Stomach smooth muscle (tissue), 2 donors: ENCODE data around the gene ZBTB7C.
A peak's percentile ranks its signal among the peaks of the same experiment; 100 is the strongest.

Experiments used
- H3K27ac ChIP-seq: one replicate; pipeline ENCODE4 v1.7.0; 2013; ENCODE audit warnings: mild to moderate bottlenecking, low read length, inconsistent platforms
- H3K27me3 ChIP-seq, 2 donors: one replicate each; pipeline ENCODE4 v1.7.0; 2013; ENCODE audit warnings: low read length in 2 of 2; ENCODE audit not compliant: insufficient read depth in 2 of 2, control insufficient read depth in 1 of 2
- H3K36me3 ChIP-seq, 2 donors: one replicate each; pipeline ENCODE4 v1.7.0; 2013; ENCODE audit warnings: low read length in 2 of 2; ENCODE audit not compliant: control insufficient read depth in 2 of 2, insufficient read depth in 2 of 2
- H3K4me1 ChIP-seq: one replicate; pipeline ENCODE4 v1.7.0; 2013; ENCODE audit warnings: low read length; ENCODE audit not compliant: control insufficient read depth, insufficient read depth
- H3K4me3 ChIP-seq, 2 donors: one replicate each; pipeline ENCODE4 v1.7.0; 2013; ENCODE audit warnings: low read length in 2 of 2
- H3K9ac ChIP-seq, 2 donors: one replicate each; pipeline ENCODE4 v1.7.0; 2013; ENCODE audit warnings: low read length in 2 of 2, mild to moderate bottlenecking in 1 of 2
- H3K9me3 ChIP-seq, 2 donors: one replicate each; pipeline ENCODE4 v1.7.0; 2013; ENCODE audit warnings: low read length in 2 of 2; ENCODE audit not compliant: control insufficient read depth in 2 of 2
- donor health status: healthy.
- donor health status: Pancreatic carcinoma.

Gene ZBTB7C

GRCh38 chr18:48355276-48356115 is 53.7 kb downstream of the ZBTB7C start:
- Histone ChIP-seq H3K4me1 (no peaks in the 10 kb centered on the region), H3K36me3 (no peaks in the 10 kb centered on the region)

GRCh38 chr18:48354746-48355260 is 54.4 kb downstream of the ZBTB7C start:
- Histone ChIP-seq H3K27me3 (no peaks in the 10 kb centered on the region), H3K9me3 (no peaks in the 10 kb centered on the region), H3K36me3 (no peaks in the 10 kb centered on the region), H3K4me1 (no peaks in the 10 kb centered on the region), H3K27ac (no peak overlapping the region), H3K4me3 (no peak overlapping the region), H3K9ac (no peak overlapping the region)

More at GRCh38 chr18:48355276-48356115, 53.7 kb downstream of the ZBTB7C start:
- Histone ChIP-seq H3K27me3 (no peaks in the 10 kb centered on the region), H3K27ac (no peak overlapping the region), H3K9me3 (no peaks in the 10 kb centered on the region), H3K9ac (no peak overlapping the region), H3K4me3 (no peak overlapping the region)

GRCh38 chr18:48352051-48352755 is 57.0 kb downstream of the ZBTB7C start:
- Histone ChIP-seq H3K27me3 (no peaks in the 10 kb centered on the region), H3K36me3 (no peaks in the 10 kb centered on the region), H3K9me3 (no peaks in the 10 kb centered on the region), H3K4me1 (no peaks in the 10 kb centered on the region), H3K9ac (no peak overlapping the region), H3K27ac (no peak overlapping the region), H3K4me3 (no peak overlapping the region)

- H3K4me3 ChIP-seq = no peak overlapping the region
Observed at GRCh38 chr18:48351216-48352050, 57.8 kb downstream of the ZBTB7C start.

GRCh38 chr18:48348739-48349138 is 60.4 kb downstream of the ZBTB7C start:
- Histone ChIP-seq H3K4me1 (peaks cover under 1% of the 10 kb centered on the region), H3K4me3 (no peak overlapping the region), H3K36me3 (no peaks in the 10 kb centered on the region), H3K27me3 (no peaks in the 10 kb centered on the region), H3K27ac (no peak overlapping the region), H3K9me3 (no peaks in the 10 kb centered on the region), H3K9ac (no peak overlapping the region)

More at GRCh38 chr18:48351216-48352050, 57.8 kb downstream of the ZBTB7C start:
- no peaks in the 10 kb centered on the region for H3K4me1 ChIP-seq
- H3K27ac ChIP-seq = no peak overlapping the region
- H3K9me3 ChIP-seq = no peaks in the 10 kb centered on the region
- no peaks in the 10 kb centered on the region for H3K36me3 ChIP-seq
- H3K27me3 ChIP-seq = no peaks in the 10 kb centered on the region
- no peak overlapping the region for H3K9ac ChIP-seq

- Histone ChIP-seq H3K4me3 (no peak overlapping the region), H3K27me3 (no peaks in the 10 kb centered on the region), H3K27ac (no peak overlapping the region), H3K4me1 (peaks cover 9% of the 10 kb centered on the region), H3K9ac (no peak overlapping the region), H3K36me3 (no peaks in the 10 kb centered on the region), H3K9me3 (no peaks in the 10 kb centered on the region)
Observed at GRCh38 chr18:48347756-48348326, 61.3 kb downstream of the ZBTB7C start.

GRCh38 chr18:48345596-48345995 is 63.6 kb downstream of the ZBTB7C start:
- H3K9ac ChIP-seq = no peak overlapping the region
- H3K4me3 ChIP-seq = no peak overlapping the region
- H3K27me3 ChIP-seq = no peaks in the 10 kb centered on the region
- no peaks in the 10 kb centered on the region for H3K36me3 ChIP-seq
- no peaks in the 10 kb centered on the region for H3K9me3 ChIP-seq
- no peak overlapping the region for H3K27ac ChIP-seq
- peaks cover 19% of the 10 kb centered on the region for H3K4me1 ChIP-seq

GRCh38 chr18:48342581-48342980 is 66.6 kb downstream of the ZBTB7C start:
- Histone ChIP-seq H3K4me3 (peak overlapping the region in 1 of 2 donors; percentile 54), H3K4me1 (peaks cover 24% of the 10 kb centered on the region), H3K27ac (peak overlapping the region; percentile 67), H3K36me3 (no peaks in the 10 kb centered on the region), H3K9ac (peak overlapping the region in 1 of 2 donors; percentile 42), H3K27me3 (no peaks in the 10 kb centered on the region), H3K9me3 (no peaks in the 10 kb centered on the region)

- peaks cover 24% of the 10 kb centered on the region for H3K4me1 ChIP-seq
- H3K9ac ChIP-seq = peak overlapping the region in 1 of 2 donors; percentile 42
- H3K4me3 ChIP-seq = peak overlapping the region in 1 of 2 donors; percentile 54
- peak overlapping the region; percentile 67 for H3K27ac ChIP-seq
- no peaks in the 10 kb centered on the region for H3K27me3 ChIP-seq
- no peaks in the 10 kb centered on the region for H3K36me3 ChIP-seq
- no peaks in the 10 kb centered on the region for H3K9me3 ChIP-seq
Observed at GRCh38 chr18:48342125-48342524, 67.1 kb downstream of the ZBTB7C start.

- Histone ChIP-seq H3K27ac (no peak overlapping the region), H3K9ac (no peak overlapping the region), H3K36me3 (no peaks in the 10 kb centered on the region), H3K9me3 (no peaks in the 10 kb centered on the region), H3K4me3 (no peak overlapping the region), H3K27me3 (no peaks in the 10 kb centered on the region), H3K4me1 (peaks cover 24% of the 10 kb centered on the region)
Observed at GRCh38 chr18:48340560-48340959, 68.6 kb downstream of the ZBTB7C start.
